AG04449 (cell line): ENCODE data around the gene BICDL2.

Experiments
- CTCF ChIA-PET: fragments of 350-600 bp; formaldehyde crosslinking; extraction: SDS; loops from one replicate; lab custom pipeline; 2021; ENCODE audit warnings: antibody characterized with exemption; lab: Yijun Ruan, JAX
- POLR2A ChIA-PET: fragments of 400-600, 350-600 bp; formaldehyde crosslinking; extraction: SDS; loops from one replicate; lab custom pipeline; 2020; ENCODE audit warnings: antibody characterized with exemption, inconsistent platforms; lab: Yijun Ruan, JAX
- DNase-seq: peaks from one replicate; pipeline ENCODE4 v3.0.0-alpha.2; 2010; ENCODE audit warnings: low read depth, low spot score
- H3K4me3 ChIP-seq: 2 replicates; pipeline ENCODE4 v1.5.1; 2011; ENCODE audit warnings: low read depth, mild to moderate bottlenecking, control low read depth, low read length
- CTCF ChIP-seq: IDR thresholded peaks from one replicate; pipeline ENCODE4 v1.5.1; 2011; ENCODE audit warnings: mild to moderate bottlenecking, moderate library complexity, low read length, control low read depth, inconsistent platforms; ENCODE audit not compliant: insufficient read depth; ENCODE audit errors: missing control alignments

BICDL2 gene

GRCh38 chr16:3020247-3020603 is 16.5 kb downstream of the BICDL2 start, which contains the start of gene TNFRSF12A:
Gene TNFRSF12A (plus strand): TSS chr16:3020368. CDS start chr16:3020398, 30 bp downstream.
- no peak for DNase-seq
- ChIA-PET CTCF (interaction anchor here (0.7 to 6.5 kb wide), 6 partner anchors 8 to 109 kb away, joined by 3 to 71 read pairs (median 4); partner anchors contain the start of gene CLDN9), POLR2A (interaction anchor here (0.6 to 5.7 kb wide), 13 partner anchors 8 to 178 kb away, joined by 3 to 40 read pairs (median 5); partner anchors contain the start of gene ZNF213)
- peak within 1 kb of the TSS; percentile 98 for H3K4me3 ChIP-seq
- no peak for TF ChIP-seq CTCF

DNA sequence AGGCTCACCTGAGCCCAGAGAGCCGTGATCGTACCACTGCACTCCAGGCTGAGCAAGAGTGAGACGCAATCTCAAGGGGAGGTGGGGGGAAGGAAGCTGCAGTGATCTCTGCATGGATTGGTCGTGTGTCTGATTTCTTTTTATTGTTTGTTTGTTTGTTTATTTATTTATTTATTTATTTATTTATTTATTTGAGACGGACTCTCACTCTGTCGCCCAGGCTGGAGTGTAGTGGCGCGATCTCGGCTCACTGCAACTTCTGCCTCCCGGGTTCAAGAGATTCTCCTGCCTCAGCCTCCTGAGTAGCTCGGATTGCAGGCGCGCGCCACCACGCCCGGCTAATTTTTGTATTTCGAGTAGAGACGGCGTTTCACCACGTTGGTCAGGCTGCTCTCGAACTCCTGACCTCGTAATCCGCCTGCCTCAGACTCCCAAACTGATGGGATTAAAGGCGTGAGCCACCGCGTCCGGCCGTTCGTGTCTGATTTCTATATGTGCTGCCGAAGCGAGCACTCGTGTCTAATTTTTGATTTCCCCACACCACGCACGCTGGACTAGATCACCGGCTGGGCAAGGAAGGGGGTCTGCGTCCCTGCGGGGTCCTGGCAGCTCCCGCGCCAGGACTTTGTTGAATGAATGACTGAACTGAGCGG is 17.0 kb downstream of the BICDL2 start:
- POLR2A ChIA-PET = interaction anchor here (1.2 to 5.7 kb wide), 9 partner anchors 9 to 138 kb away, joined by 3 to 40 read pairs (median 6); no protein-coding TSS in a partner anchor
- DNase-seq = no peak
- no peak for TF ChIP-seq CTCF
- CTCF ChIA-PET = interaction anchor here (0.7 to 6.5 kb wide), 8 partner anchors 7 to 110 kb away, joined by 3 to 71 read pairs (median 4); partner anchors contain the start of gene CLDN9
- H3K4me3 ChIP-seq = peak overlapping the region; percentile 98

- DNase-seq = no peak
- TF ChIP-seq CTCF = no peak
- ChIA-PET POLR2A (no interaction called here), CTCF (interaction anchor here (6.5 kb wide), 1 partner anchor 14 kb away, joined by 71 read pairs; no protein-coding TSS in a partner anchor)
- no peak within 1 kb of the TSS for H3K4me3 ChIP-seq
These were observed 18.8 kb downstream of the BICDL2 start, which contains the start of gene CLDN6 for GRCh38 chr16:3017794-3018506. Gene CLDN6 (minus strand): TSS chr16:3018183. CDS start chr16:3016021, 2,162 bp downstream.

DNA sequence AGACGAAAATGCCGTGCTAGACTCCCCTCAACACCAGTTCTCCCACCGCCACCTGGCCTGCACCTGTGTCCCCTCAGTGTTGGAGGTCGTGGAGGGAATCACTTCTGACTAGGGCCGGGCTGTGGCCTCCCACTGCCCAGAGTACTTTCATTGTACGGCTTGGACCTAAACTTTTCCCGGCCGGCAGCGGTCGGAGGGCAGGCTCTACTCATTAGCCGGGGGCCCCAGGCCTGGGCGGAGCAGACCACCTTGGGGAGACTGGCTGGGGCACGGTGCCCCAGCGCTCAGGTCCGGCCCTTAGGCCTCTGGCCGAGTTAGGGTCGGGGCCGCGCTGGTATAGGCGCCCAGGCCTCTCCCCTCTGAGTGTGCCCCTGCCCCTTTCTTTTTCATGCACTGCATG is 19.4 kb downstream of the BICDL2 start:
- no peak for DNase-seq
- POLR2A ChIA-PET = no interaction called here
- CTCF ChIA-PET = no interaction called here
- no peak for TF ChIP-seq CTCF
- no peak overlapping the region for H3K4me3 ChIP-seq

DNA sequence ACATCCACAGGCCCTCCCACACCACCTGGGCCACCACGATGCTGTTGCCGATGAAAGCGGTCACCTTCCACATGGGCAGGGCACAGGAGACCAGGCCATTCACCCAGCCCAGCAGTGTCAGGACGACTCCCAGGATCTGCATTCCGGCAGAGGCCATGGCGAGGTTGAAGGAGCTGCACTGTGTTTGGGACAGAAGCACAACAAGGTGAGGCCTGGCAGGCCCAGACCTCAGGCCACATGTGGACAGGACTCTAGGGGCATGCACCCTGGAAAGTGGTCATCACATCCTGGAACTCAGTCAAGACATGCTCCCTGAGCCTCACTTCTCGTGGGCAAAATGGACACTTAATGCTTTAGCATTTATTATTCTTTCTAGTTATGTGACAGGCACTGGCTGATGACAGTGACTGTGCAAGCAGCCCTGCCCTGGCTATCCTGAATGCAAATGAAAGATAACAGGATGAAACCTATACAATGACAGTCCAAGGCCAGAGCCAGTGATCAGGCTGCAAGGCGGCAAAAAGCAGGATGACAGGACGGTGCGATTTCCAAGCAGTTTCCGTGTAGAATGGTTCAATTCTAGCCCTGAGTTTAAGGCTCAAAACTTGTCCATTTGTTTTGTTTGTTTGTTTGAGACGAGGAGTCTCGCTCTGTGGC is 20.8 kb downstream of the BICDL2 start:
- no peak for DNase-seq
- TF ChIP-seq CTCF = no peak
- POLR2A ChIA-PET = no interaction called here
- CTCF ChIA-PET = no interaction called here
- no peak overlapping the region for H3K4me3 ChIP-seq
